Activated CD8-positive, alpha-beta memory T cell treated with anti-CD3 and anti-CD28 coated beads for 36 hours (primary cell): ENCODE results near the gene C3orf22. TPM values are rescaled to one million over a fixed set of nuclear protein-coding genes. Genes with fewer than 3 reads are reported as not detected.

Experiments used
- total RNA-seq, 2 experiments: library from RNA; stranded (reverse); gene quantifications; one replicate each; pipeline ENCODE4 v1.2.3, GENCODE V29; 2021

The C3orf22 gene
- total RNA-seq, 2 experiments from 2014 or later: not detected

Other genes starting within 250 kb of the C3orf22 start
- under 1 TPM; 0.34 to 0.42 TPM for gene KLF15, start 201.5 kb downstream of the C3orf22 start, total RNA-seq
- not detected for gene CFAP100, start 164.0 kb downstream of the C3orf22 start, total RNA-seq
- gene ZXDC, start 83.0 kb downstream of the C3orf22 start, total RNA-seq: 10 to 100 TPM; 20.5 to 21.8 TPM
- gene UROC1, start 41.2 kb downstream of the C3orf22 start, total RNA-seq: not detected
- gene CHST13, start 34.8 kb downstream of the C3orf22 start, total RNA-seq: not detected
- 1 to 10 TPM; 1.8 to 2.5 TPM for gene TXNRD3, start 96.2 kb upstream of the C3orf22 start, total RNA-seq
- 10 to 100 TPM; 15.9 to 16.9 TPM for gene CHCHD6, start 145.3 kb upstream of the C3orf22 start, total RNA-seq